Measurements from ENCODE around the gene ZNF76.
A peak's percentile ranks its signal among the peaks of the same experiment; 100 is the strongest.
"Not testable (repeated sequence)": the region's sequence is repeated elsewhere in the genome, so short reads cannot be mapped to it uniquely, and the experiment has no call there.

The ZNF76 gene

DNA sequence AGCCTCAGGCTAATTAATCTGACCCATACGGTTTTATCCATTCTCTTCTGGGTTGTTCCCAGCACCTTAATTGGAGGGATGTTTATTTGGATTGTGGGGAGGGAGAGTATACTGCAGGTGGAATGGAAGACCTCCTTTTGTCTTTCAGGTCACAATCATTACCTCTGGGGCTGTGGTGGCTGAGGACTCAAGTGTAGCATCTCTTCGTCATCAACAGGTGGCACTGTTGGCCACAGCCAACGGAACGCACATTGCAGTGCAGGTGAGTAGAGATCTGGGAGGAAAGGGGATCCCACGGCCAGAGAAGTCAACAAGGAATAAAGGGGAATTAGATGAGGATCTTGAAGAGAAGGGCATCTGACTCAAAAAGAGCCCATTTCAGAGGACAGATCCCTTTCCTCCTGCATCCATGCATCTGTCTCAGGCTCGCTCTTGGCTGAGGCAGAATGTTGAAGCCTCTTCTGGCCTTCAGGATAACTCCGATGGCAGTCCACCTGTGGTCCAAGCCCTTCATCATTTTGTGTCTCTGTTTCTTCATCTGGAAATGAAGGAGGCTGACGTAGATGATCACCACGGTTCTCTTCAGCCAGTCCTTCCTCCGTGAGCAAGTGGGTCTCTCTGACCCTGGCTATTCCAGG is 34.9 kb downstream of the ZNF76 start:
- DNase-seq: peak; percentile 36
- in situ Hi-C loops (cut with HindIII; ENCODE audit: low pct_ligation_motif_present, low pct_unique_long_range_greater_than_20kb, low sequenced_read_pairs): no loop called here

DNA sequence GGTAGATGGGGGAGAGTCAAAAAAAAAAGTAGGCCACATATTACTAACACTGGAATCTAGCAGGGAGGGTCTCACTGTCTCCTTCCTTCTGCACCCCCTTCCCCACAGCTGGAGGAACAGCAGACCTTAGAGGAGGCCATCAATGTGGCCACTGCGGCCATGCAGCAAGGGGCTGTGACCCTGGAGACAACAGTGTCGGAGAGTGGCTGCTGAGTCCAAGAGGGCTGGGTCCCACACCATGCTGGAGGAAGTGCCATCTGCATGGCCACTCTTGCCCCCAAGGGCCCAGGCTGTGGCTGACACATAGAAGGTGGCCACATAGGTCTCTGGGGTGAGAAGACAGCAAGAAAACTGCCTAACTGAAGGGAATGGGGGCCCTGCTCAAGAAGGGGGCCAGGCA is 35.5 kb downstream of the ZNF76 start:
- no peak for DNase-seq
- in situ Hi-C loops (cut with HindIII; ENCODE audit: low pct_ligation_motif_present, low pct_unique_long_range_greater_than_20kb, low sequenced_read_pairs): no loop called here

DNA sequence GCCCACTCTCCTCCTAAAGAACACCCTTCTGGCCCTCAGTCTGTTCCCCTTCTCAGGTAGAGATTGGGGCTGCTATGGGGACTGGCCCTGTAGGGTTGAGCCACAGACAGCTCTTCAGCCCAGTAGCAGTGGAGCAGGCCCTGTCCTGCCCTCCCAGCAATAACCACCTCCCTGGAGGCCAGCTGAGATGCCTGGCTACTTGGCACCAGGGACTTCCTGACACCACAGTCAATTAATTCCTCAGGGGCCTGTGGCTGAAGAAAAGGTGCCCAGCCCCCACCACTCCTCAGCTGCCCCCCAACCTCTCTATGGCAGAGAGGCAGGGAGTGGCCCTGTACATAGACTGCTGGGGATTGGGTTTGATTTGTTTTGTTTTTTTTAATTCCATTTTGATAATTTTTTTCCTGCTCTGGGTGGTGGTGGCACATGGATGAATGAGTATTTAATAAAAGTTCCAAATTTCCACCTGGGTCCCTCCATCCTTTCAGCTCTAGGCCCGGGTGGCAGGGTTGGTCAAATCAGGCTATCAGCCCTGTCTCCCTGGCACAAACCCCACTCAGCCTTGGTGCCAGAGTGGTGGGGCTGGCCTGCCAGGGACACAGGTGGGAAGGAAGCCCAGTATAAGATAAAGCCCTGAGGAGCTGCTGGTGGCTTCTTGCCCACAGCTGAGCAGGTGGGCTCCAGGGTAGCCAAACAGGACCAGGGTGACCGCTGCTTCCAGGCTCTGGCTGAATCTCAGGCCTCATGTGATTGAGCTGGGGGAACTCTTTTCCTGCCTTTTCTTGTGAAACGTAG is 36.2 kb downstream of the ZNF76 start:
- in situ Hi-C loops (cut with HindIII; ENCODE audit: low pct_ligation_motif_present, low pct_unique_long_range_greater_than_20kb, low sequenced_read_pairs): no loop called here
- DNase-seq: no peak

DNA sequence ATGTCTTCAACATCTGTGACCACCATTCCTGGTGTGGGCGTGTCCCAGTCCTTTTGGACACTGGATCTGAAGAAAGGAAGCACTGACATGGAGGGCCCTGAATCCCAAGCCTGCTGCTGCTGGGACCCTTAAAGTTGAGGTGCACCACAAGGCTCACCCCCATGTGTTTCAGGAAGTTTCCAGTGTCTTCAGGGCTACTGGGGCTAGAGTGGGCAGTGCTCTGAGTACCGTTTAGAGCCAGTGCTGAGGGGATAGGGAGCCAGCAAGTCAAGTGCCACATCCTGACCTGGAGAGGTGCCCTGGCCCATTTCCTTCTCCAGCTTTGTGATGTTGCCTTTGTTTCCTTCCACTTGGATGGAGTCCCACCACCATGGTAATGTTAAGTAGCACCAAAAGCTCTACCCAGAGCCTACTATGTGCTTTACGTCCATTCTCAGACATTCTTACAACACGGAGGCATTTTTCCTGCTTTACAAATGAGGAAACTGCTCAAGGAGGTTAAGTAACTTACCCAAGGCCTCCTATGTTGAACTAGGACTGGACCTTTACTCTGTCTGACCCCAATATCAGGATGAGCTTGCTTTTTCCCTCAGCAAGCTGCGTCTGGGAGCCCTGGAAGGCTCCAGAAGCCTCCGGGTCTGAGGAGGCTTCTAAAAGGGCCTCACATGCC is 37.5 kb downstream of the ZNF76 start:
- DNase-seq: no peak
- in situ Hi-C loops (cut with HindIII; ENCODE audit: low pct_ligation_motif_present, low pct_unique_long_range_greater_than_20kb, low sequenced_read_pairs): no loop called here

DNA sequence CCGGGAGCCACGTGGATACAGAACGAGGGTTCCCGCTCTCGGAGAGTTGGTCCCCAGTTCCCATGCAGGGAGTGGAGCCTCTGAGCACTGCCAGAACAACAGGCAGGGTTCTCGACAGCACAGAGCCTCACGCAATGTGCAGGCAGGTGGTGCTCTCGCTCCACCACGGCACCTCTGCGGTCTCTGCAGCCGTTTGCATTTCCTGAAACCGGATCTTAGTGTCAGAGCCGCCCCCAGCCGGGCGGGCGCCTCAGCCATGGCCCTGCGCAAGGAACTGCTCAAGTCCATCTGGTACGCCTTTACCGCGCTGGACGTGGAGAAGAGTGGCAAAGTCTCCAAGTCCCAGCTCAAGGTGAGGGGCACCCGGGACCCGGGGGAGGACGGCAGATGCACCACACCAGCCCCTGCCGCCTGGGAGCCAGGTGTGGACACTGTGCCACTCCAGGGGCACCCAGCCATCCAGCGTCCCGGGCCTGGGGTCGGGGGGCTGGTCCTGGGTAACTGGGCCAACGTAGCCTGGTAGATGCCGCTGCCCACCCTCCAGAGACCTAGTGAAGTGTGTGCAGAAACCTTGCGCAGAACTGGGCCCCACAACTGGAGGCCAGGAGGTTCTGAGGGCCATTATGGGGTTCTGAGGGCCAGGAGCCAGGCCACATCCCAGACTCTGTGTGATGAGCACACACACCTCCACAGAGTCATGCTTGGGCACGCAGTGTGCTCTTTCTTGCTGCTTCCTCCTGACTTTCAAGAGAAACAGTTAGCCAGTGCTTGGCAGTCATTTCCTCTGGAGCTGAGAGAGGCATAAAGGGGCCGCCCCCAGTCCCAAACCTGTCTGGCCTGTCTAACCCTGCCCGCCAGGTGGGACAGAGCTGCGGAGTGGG is 38.3 kb downstream of the ZNF76 start, which contains the start of gene DEF6:
DEF6 (plus strand) TSS at position 218 of the 881 bp plus-strand sequence; CDS start at position 257, 39 bp downstream.
- in situ Hi-C loops (cut with HindIII; ENCODE audit: low pct_ligation_motif_present, low pct_unique_long_range_greater_than_20kb, low sequenced_read_pairs): no loop called here
- peak; percentile 78 for DNase-seq

DNA sequence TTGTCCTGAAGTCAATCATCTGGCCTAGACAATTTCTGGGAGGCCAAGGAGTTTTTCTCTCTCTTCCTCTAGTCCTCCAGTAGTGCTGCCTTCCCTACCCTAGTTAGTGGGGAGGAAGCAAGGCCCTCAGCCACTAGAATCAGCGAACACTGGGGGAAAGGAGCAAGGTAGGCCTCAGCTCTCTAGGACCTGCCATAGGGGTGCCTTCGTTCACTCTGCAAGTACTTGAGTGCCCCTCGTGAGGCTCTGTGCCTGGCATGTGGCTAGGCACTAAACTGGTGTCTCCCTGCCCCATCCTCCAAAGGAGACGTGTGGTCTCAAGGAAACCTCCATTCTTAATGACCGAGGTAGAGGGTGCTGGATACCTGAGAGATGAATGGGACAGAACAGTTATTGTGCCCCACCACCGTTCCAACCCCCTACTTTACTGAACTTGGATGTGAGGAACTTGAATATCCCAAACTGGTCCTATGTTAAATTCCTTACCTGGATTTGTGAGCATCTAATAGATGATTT is 39.1 kb downstream of the ZNF76 start:
- in situ Hi-C loops (cut with HindIII; ENCODE audit: low pct_ligation_motif_present, low pct_unique_long_range_greater_than_20kb, low sequenced_read_pairs): no loop called here
- no peak for DNase-seq

DNA sequence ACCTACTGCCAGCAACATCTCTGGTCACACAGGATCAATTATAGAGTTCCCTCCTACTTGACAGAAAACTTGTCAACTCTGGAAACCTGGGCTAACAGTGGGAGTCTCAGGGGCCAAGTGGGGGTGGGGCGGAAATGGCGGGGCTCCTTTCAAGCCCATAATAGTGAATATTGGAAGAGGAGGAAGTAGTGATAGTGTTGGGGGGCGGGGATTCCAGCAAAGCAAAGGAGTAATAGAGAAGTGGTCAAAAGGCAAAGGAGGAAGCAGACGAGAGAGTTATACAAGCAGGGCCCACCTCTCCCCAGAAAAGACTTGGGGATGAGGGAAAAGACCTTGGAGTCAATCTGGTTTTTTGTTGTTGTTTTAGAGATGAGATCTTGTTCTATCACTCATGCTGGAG is 40.1 kb downstream of the ZNF76 start:
- in situ Hi-C loops (cut with HindIII; ENCODE audit: low pct_ligation_motif_present, low pct_unique_long_range_greater_than_20kb, low sequenced_read_pairs): no loop called here
- DNase-seq: no peak

DNA sequence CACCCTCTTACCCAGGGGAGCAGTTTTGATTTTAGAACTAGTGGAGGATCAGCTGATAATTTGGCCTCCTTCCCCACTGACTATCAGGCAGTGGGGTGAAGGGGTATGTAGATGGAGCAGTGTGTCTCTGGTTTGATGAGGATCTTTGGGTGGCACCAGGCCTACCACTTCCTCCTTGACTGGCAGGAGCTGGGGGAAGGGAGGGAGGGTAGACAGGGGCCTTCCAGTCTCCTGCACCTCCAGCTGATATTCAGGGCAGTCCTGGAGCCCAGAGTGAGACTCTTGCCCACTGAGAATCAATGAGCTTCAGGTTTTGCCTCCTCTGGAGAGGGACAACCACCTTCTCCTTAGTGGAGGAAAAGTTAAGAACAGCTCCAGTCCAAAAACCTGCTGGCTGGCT is 41.3 kb downstream of the ZNF76 start:
- no peak for DNase-seq
- in situ Hi-C loops (cut with HindIII; ENCODE audit: low pct_ligation_motif_present, low pct_unique_long_range_greater_than_20kb, low sequenced_read_pairs): no loop called here

DNA sequence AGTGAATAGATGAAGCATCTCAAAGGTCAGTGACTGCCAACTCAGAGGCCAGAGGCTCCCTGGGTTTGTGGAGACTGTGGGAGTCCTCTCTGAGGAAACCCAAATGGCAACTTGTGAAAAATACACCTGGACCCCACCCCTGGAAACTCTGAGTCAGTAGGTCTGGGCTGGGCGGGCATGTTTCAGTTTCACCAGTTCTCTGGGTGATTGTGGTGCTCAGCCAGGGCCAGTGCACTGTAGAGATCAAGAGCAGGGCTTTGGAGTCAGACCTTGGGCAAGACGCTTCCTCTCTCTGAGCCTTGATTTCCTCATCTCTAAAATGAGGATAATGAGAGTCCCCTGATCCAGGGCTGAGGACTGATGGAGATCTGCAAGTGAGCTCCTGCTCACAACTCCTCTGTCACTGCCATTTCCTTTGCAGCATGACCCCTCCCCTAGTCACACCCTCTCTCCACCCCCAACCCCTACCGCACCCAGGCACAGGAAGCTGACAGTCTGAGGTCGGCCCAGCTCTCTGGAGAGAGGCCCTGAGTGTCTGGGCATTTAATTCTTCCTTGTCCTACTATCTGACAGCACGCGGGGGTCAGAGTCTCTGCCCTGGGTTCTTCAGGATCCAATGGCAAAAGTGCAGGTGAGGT is 43.2 kb downstream of the ZNF76 start:
- in situ Hi-C loops (cut with HindIII; ENCODE audit: low pct_ligation_motif_present, low pct_unique_long_range_greater_than_20kb, low sequenced_read_pairs): no loop called here
- DNase-seq: peak; percentile 25

DNA sequence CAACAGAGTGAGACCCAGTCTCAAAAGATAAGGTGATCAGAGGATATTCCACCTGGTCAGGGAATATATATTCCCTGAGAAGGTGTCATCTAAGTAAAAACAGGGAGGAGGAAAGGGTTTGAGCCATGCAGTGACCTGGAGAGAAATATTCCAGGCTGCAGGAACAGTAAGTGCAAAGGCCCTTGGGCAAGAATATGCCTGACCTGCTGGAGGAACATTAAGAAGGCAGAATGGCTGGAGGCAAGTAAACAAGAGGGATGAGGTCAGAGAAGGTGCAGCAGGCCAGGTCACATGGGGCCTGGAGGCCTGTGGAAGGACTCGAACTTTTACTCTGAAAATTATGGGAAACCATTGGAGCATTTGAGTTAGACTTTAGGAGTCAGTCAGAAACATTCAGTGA is 44.8 kb downstream of the ZNF76 start:
- in situ Hi-C loops (cut with HindIII; ENCODE audit: low pct_ligation_motif_present, low pct_unique_long_range_greater_than_20kb, low sequenced_read_pairs): no loop called here
- no peak for DNase-seq

DNA sequence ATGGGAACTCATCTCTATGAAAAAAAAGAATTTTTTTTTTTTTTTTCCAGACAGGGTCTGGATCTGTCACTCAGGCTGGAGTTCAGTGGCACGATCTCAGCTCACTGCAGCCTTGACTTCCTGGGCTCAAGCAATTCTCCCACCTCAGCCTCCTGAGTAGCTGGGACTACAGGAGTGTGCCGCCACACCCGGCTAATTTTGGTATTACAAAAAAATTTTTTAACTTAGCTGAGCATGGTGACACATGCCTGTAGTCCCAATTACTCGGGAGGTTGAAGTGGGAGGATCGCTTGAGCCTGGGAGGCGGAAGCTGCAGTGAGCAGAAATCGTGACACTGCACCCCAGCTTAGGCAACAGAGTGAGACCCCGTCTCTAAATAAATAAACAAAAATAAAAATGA is 45.6 kb downstream of the ZNF76 start:
- in situ Hi-C loops (cut with HindIII; ENCODE audit: low pct_ligation_motif_present, low pct_unique_long_range_greater_than_20kb, low sequenced_read_pairs): no loop called here
- DNase-seq: no peak

DNA sequence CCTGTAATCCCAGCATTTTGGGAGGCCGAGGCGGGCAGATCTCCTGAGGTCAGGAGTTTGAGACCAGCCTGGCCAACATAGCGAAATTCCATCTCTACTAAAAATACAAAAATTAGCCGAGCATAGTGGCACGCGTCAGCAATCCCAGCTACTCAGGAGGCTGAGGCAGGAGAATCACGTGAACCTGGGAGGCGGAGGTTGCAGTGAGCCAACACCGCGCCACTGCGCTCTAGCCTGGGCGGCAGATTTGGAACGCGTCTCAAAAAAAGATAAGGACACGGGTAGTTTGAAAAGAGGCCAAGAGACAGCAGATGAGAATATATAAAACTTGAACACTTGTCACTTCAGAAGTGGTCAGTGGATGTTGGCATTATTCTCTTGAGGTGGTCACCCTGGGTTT is 47.6 kb downstream of the ZNF76 start:
- DNase-seq; in situ Hi-C loops (cut with HindIII; ENCODE audit: low pct_ligation_motif_present, low pct_unique_long_range_greater_than_20kb, low sequenced_read_pairs): not testable (repeated sequence)

DNA sequence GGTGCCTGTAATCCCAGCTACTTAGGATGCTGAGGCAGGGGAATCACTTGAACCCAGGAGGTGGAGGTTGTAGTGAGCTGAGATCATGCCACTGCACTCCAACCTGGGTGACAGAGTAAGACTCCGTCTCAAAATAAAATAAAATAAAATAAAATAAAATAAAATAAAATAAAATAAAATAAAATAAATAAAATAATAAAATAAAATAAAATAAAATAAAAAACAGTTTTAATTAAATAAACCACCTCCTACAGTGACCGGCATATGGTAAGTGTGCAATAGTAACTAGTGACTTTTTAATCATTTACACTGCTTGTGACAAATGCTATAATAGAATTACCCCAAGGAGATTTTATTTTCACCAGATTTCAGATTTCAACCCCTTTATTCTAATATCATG is 49.0 kb downstream of the ZNF76 start:
- in situ Hi-C loops (cut with HindIII; ENCODE audit: low pct_ligation_motif_present, low pct_unique_long_range_greater_than_20kb, low sequenced_read_pairs); DNase-seq: not testable (repeated sequence)

DNA sequence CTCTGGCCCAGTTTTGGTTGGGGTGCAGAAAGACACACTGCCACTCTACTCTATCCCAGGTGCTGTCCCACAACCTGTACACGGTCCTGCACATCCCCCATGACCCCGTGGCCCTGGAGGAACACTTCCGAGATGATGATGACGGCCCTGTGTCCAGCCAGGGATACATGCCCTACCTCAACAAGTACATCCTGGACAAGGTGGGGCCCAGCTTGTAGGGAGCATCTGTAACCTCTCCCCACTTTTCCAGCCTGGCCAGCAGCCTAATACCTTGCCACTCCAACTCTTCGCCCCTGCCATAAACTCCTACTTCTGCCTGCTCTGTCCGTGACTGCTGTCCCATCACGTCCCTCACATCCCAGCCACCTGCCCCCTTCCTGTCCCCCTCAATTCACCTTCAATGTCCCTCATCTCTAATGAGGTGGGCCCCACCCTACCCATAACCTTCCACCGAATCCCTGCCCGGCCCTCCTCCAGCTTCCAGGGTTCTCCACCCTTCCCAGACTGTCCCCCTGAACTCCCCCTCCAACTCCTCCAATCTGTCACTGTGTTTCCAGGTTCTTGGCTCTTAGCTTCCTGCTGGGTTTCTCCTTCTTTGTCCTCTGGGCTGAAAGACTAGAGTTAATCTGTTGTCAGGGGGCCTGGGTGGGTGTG is 50.2 kb downstream of the ZNF76 start:
- in situ Hi-C loops (cut with HindIII; ENCODE audit: low pct_ligation_motif_present, low pct_unique_long_range_greater_than_20kb, low sequenced_read_pairs): no loop called here
- no peak for DNase-seq

DNA sequence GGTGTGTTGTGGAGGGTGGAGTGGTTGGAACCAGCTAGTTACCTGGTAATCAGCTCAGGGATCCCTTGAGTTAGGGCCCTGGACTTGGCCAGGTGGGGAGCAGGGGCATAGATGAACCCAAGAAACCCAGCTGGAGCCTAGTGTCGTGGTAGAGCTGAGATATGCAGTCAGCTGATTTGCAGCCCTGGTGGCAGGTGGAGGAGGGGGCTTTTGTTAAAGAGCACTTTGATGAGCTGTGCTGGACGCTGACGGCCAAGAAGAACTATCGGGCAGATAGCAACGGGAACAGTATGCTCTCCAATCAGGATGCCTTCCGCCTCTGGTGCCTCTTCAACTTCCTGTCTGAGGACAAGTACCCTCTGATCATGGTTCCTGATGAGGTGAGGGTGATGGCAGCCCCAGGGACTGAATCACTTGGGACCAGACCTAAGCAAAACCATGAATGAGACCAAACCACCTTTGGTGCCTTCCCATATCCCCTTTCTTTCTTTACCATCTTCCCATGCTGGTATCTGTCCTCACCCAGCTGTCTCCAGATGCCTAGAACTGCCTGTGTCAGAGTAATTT is 50.8 kb downstream of the ZNF76 start:
- in situ Hi-C loops (cut with HindIII; ENCODE audit: low pct_ligation_motif_present, low pct_unique_long_range_greater_than_20kb, low sequenced_read_pairs): no loop called here
- DNase-seq: no peak

DNA sequence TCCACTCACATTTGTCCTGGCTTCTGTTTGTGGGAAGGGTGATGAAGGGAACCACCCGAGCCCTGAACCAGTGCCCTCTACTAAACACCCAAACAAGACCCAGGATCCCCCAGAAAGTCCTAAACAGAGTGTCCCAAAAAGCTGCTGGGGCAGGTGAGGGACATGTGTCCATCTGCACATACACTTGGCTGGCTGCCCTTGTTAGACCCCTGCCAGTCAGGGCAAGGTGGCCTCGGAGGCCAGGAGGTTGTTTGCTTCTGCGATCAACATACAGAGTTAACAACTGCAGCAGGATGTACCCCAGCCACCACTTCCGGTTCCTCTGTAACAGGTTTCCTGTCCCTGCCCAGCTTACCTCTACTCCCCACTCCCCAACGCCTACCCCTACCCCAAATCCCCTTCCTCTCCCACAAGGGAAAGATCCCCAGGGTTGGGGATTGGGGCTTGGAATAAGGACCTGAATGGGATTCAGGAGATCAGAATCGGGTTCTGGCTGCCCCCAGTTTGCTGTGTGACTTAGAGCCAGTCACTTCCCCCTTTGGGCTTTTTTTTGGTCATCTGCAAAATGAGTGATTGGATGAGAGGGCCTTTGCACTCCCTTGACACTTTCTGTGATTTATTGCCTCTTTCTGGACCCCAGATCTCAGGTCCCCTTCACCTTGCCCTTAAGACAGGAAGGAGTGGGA is 52.0 kb downstream of the ZNF76 start:
- in situ Hi-C loops (cut with HindIII; ENCODE audit: low pct_ligation_motif_present, low pct_unique_long_range_greater_than_20kb, low sequenced_read_pairs): no loop called here
- no peak for DNase-seq

Data from ACHN (cell line).